Skeletal muscle cell (primary cell): ENCODE results near the gene MTCH2.

Experiments
- DNase-seq: peaks from one replicate; pipeline ENCODE4 v3.0.0-alpha.2; 2010; ENCODE audit warnings: low read depth
- H3K4me3 ChIP-seq: 2 replicates; pipeline ENCODE4 v1.5.1; 2011; ENCODE audit warnings: low read depth, mild to moderate bottlenecking, control low read depth, low read length, moderate library complexity

The MTCH2 gene

DNA sequence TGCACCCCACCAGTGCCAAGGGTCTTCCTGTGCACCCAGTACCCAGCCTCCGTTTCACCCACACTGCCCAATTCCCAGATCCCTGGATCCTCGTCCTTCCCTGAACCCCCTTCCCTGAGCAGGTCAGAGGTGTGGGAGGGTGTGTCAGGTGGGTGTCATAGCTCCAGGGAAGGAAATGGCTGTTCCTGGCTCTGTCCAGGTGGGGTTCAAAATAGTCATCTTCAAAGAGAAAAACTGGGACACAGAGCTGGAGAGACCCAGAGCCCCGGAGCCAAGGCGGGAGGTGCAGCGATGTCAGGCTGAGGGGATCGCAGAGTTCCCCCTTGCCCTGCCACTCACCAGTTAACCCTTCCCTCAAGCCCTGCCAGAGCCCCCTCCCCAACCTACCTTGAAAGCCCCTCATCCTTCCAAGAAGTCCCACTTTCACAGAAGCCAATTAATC, 48.8 kb downstream of the MTCH2 start:
- no peak for DNase-seq
- H3K4me3 ChIP-seq = peak overlapping the region; percentile 38

GRCh38 chr11:47592970-47593369, 49.4 kb downstream of the MTCH2 start:
- no peak overlapping the region for H3K4me3 ChIP-seq
- DNase-seq = no peak

GRCh38 chr11:47592251-47592650, 50.1 kb downstream of the MTCH2 start:
- no peak overlapping the region for H3K4me3 ChIP-seq
- DNase-seq = no peak

- no peak overlapping the region for H3K4me3 ChIP-seq
- DNase-seq = no peak
Measured at GRCh38 chr11:47591764-47592163, 50.6 kb downstream of the MTCH2 start.

DNA sequence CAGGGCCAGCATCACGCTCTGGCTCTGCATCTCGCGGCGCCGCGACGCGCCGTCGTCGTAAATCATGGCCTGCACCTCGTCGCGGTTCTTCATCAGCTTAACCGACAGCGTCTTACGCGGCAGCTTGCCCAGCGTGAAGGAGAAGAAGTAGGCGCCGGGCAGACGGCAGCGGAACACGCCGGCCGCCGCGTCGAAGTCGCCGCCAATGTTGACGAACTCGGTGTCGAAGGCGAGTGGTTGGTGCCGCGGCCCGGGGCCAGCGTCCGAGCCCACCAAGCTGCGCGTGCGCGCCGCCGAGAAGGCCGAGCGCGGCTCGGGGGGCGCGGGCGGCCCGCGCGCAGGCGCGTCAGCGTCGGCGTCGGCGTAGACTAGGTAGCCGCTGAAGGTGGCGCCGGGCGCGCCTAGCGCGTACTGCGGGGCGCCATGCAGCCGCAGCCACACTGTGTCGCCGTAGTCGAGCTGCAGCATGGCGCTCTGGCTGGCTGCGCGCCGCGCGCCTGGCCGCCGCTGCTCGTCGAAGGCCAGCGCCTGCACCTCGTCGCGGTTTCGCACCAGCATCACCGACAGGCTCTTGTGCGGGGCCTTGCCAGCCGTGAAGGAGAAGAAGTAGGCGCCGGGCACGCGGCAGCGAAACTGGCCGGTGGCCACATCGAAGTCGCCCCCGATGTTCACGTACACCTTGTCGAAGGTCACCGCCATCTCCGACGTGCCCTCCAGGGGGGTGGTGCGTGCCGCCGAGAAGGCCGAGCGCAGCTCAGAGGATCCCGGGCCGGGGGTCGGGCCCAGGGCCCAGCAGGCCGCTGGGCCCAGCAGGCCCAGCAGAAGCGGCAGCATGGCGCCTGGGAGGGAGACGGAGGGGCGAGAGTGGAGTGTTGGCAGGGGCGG, 52.1 kb downstream of the MTCH2 start:
- no peak for DNase-seq
- H3K4me3 ChIP-seq = peak overlapping the region; percentile 42

DNA sequence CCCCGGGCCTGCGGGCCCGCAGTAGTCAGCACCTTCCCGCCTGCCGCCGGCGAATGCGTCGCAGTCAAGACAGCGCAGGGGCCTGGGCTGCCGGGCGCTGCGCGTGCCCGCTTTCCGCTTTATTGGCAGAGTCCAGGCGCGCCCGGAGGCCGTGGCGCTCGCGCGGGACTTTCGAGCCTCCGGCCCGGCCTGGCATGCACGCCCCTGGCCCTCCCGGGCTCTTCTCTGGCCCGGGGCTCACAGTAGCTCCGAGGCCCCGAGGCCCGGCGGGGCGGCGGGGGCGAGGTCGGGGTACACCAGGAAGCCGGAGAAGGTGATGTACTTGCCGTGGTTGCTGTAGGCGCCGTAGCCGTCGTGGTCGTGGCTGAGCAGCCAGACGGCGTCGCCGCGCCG, 52.8 kb downstream of the MTCH2 start:
- H3K4me3 ChIP-seq = peak overlapping the region; percentile 42

DNA sequence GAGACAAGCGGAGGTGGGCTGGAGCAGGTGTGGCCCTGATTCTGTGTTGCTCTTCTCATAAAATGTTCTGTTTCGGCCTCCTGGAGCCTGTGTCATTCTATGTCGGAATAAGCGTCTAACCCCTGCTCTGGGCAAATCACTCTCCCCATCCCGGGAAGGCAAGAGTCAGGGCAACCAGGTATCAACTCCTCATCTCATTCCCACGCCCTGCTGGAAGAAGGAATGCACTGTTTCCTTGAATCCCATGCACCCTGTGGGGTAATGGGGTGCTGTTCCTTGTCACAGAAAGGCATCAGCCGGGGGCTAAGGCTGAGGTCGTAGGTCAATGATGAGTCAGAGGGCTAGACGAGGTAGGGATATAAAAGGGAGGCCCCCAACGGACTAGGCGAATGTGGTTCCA, 53.2 kb downstream of the MTCH2 start:
- H3K4me3 ChIP-seq = peak overlapping the region; percentile 42
- no peak for DNase-seq

More for the DNA sequence above, 52.8 kb downstream of the MTCH2 start:
- no peak for DNase-seq

- no peak for DNase-seq
- H3K4me3 ChIP-seq = no peak overlapping the region
Measured at GRCh38 chr11:47587723-47588326, 54.5 kb downstream of the MTCH2 start.

DNA sequence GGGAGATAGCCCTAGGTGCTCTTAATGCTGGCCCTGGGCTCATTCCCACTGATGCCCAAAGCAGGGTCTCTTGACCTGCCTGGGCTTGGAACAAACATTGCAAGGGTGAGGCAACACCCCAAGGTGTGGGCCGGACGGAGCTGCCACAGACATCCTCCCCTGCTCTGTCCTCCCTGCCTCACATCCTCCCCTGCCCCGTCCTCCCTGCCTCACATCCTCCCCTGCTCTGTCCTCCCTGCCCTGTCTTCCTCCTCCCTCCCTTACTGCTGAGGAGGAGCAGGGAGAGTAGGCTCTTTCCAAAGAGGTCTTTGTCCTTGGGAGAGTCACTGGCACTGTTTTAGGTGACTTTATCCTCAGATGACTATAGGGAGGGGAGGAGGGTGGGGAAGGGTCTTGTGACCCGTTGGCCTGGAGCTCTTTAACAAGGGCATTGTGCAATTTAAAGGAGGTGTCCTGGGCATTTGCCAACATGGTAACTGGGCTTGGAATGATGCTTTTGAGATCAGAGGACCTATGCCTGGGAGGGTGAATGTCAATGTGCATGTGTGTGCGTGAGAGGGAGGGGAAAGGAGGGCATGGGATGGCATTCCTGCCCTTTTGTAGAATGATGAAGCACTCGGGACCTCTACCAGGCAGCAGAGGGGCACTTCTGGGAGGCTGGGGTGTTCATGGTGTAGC, 55.2 kb downstream of the MTCH2 start:
- DNase-seq = no peak
- H3K4me3 ChIP-seq = no peak overlapping the region

GRCh38 chr11:47586098-47586855, 56.1 kb downstream of the MTCH2 start, which contains the start of gene FAM180B:
TSS of gene FAM180B (plus strand) at chr11:47586678. CDS start at chr11:47586769, 91 bp downstream.
- no peak for DNase-seq
- H3K4me3 ChIP-seq = no peak within 1 kb of the TSS

DNA sequence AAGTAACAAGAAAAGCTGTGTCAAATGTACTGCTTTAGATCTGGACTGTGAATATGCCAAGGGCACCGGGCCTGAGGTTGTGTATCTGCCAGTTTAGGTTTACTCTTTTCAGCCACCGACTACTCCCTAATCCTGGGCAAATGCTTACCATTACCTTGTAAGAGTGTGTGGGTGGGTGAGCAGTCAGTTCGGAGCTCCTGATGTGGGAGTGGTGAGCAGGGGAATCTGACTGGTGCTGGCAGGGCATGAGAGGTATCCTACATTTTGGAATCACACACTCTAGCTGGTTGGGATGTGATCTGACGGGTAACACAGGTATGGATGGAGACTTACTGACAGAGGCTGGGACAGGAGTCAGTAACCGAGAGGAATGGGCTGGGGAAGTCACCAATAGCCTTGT, 58.5 kb downstream of the MTCH2 start:
- no peak overlapping the region for H3K4me3 ChIP-seq
- DNase-seq = no peak

- peak within 1 kb of the TSS; percentile 77 for H3K4me3 ChIP-seq
- peak; percentile 87 for DNase-seq
Measured at GRCh38 chr11:47578524-47579494, 63.5 kb downstream of the MTCH2 start, which contains the start of the genes KBTBD4 and NDUFS3. TSS of gene KBTBD4 (minus strand) at chr11:47578970. CDS start at chr11:47578951, 19 bp downstream. TSS of gene NDUFS3 (plus strand) at chr11:47579074. CDS start at chr11:47579092, 18 bp downstream.

DNA sequence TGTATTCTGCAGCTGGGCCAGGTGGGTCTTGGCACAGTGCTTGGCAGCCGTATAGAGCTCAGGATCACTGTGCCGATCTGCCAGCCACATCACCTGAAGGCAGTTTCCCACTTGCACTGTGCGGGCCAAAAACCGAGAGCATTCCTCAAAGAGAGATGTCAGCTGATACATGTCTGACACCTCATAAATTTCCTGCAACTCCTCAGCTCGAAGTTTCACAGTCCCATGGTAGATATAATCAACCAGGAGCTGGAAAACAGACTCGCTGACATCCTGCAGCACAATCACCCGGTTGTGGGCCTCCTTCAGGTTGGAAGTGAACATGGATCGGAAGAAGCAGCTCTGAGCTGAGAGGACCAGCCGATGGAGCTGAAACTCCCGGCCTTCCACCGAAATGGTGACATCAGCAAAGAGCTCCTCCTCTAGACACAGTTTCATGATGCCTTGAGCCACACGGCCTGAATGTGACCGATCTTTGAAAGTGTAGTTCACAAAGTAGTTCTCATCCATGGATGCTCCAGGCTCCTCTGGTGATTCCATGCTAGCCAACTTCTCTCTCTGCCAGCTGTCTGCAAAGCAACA, 64.8 kb downstream of the MTCH2 start:
- no peak for DNase-seq
- peak overlapping the region; percentile 77 for H3K4me3 ChIP-seq

- H3K4me3 ChIP-seq = no peak overlapping the region
- no peak for DNase-seq
Measured at GRCh38 chr11:47573321-47573720, 69.0 kb downstream of the MTCH2 start.

DNA sequence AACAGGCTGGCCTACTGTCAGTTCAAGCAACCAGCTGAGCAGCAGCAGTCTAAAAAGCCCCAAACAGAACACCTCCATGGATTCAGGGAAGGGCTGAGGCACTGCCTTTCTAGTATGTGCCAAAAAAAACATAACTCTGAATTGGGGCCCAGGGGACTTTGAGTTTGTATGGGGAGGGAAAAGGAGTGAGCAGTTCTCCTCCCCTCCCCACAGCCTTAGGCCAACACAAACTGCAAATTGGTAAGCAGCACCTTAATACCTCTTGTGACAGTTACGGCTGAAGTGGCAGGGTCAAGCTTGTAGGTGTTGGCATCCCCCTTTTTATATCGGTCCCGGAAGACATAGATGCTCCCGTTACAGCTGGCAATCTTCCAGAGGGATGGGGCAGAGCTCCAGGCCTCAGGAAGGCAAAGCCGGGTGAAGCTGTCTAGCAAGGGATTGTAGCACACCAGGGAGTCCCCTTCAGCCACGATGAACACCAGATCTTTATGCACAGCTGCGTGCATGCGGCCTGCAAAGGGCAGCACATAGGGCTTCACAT, 69.6 kb downstream of the MTCH2 start:
- no peak overlapping the region for H3K4me3 ChIP-seq
- no peak for DNase-seq

DNA sequence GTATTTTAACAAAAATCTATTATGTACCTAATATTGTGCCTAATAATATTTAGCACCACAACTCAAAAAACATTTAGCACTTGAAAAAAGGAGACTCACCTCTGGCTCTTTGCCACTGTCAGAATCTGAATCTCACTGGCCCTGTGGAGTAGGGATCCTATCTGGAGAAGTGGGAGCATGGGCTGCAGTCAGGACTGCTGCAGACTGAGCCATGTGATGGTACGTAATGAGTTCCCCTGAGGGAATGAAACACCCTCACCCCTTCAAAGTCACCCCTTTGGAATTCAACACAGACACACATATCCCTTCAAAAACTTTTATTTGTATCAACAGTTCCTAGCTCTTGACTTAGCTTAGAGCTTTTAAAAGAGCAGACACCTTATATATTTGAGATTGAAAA, 70.5 kb downstream of the MTCH2 start:
- DNase-seq = no peak
- no peak overlapping the region for H3K4me3 ChIP-seq

DNA sequence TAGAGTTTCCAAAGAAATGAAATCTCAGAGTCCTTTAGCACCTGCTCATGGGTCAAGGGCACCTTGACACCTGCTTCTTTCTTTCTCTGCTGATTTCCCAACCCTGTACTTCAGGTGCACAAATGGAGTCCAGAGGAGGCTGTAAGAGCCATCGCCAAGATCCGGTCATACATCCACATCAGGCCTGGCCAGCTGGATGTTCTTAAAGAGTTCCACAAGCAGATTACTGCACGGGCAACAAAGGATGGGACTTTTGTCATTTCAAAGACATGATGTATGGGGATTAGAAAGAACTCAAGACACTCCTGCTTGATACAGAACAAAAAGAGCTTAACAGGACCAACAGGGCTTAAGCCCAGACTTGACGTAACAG, 71.0 kb downstream of the MTCH2 start:
- DNase-seq = no peak
- no peak overlapping the region for H3K4me3 ChIP-seq
